CD8-positive, alpha-beta memory T cell (primary cell): ENCODE measurements around the gene GRM7. TPM values are rescaled to one million over a fixed set of nuclear protein-coding genes. Genes with fewer than 3 reads are reported as not detected.

ENCODE experiments used
- CTCF ChIA-PET: fragments of 350-600 bp; sonication (Branson Sonifier 250); formaldehyde crosslinking; loops from one replicate; lab custom pipeline; 2021; ENCODE audit warnings: antibody characterized with exemption; lab: Charles Lee
- POLR2A ChIA-PET: fragments of 350-600 bp; sonication (Branson Sonifier 250); formaldehyde crosslinking; loops from one replicate; lab custom pipeline; 2021; ENCODE audit warnings: antibody characterized with exemption; lab: Charles Lee
- DNase-seq, 5 donors: peaks; one replicate each; pipeline versions ENCODE4 v3.0.0 to v3.0.0-alpha.2; 2020 to 2022; ENCODE audit warnings: mixed read lengths in 1 of 5
- H3K27ac ChIP-seq: one replicate; pipeline ENCODE4 v1.7.0; 2013; ENCODE audit warnings: low read depth, mild to moderate bottlenecking, low read length, moderate library complexity
- H3K27me3 ChIP-seq: 2 replicates; pipeline ENCODE4 v1.7.0; 2013; ENCODE audit warnings: low read length, mild to moderate bottlenecking; ENCODE audit not compliant: insufficient read depth, poor library complexity, severe bottlenecking
- H3K36me3 ChIP-seq: 2 replicates; pipeline ENCODE4 v1.7.0; 2013; ENCODE audit warnings: mild to moderate bottlenecking, low read length, moderate library complexity; ENCODE audit not compliant: insufficient read depth
- H3K4me1 ChIP-seq: 2 replicates; pipeline ENCODE4 v1.7.0; 2013; ENCODE audit warnings: mild to moderate bottlenecking, low read length, moderate library complexity; ENCODE audit not compliant: insufficient read depth
- H3K4me3 ChIP-seq: 2 replicates; pipeline ENCODE4 v1.7.0; 2013; ENCODE audit warnings: mild to moderate bottlenecking, low read length
- H3K9me3 ChIP-seq: 2 replicates; pipeline ENCODE4 v1.7.0; 2013; ENCODE audit warnings: mild to moderate bottlenecking, low read length
- H3K27ac Mint-ChIP-seq, 8 donors: one replicate each; pipeline ENCODE4 v1.8.0; 2020 to 2021; ENCODE audit warnings: mixed read lengths in 8 of 8, mild to moderate bottlenecking in 6 of 8, inconsistent platforms in 3 of 8, moderate library complexity in 3 of 8
- H3K27me3 Mint-ChIP-seq, 2 donors: one replicate each; pipeline ENCODE4 v1.8.0; 2020 to 2021; ENCODE audit warnings: mixed read lengths in 2 of 2, mild to moderate bottlenecking in 1 of 2, moderate library complexity in 1 of 2
- H3K36me3 Mint-ChIP-seq, 3 donors: one replicate each; pipeline ENCODE4 v1.8.0; 2020 to 2021; ENCODE audit warnings: mixed read lengths in 3 of 3, inconsistent platforms in 1 of 3, mild to moderate bottlenecking in 1 of 3
- H3K4me1 Mint-ChIP-seq, 3 donors: one replicate each; pipeline ENCODE4 v1.8.0; 2020 to 2021; ENCODE audit warnings: mixed read lengths in 3 of 3, inconsistent platforms in 1 of 3, mild to moderate bottlenecking in 1 of 3
- H3K4me3 Mint-ChIP-seq, 7 donors: one replicate each; pipeline ENCODE4 v1.8.0; 2020 to 2021; ENCODE audit warnings: mixed read lengths in 7 of 7, mild to moderate bottlenecking in 6 of 7, moderate library complexity in 4 of 7, inconsistent platforms in 2 of 7
- H3K9me3 Mint-ChIP-seq, 5 donors: one replicate each; pipeline ENCODE4 v1.8.0; 2020 to 2022; ENCODE audit warnings: mixed read lengths in 5 of 5, mild to moderate bottlenecking in 3 of 5, moderate library complexity in 2 of 5, inconsistent platforms in 1 of 5
- polyA plus RNA-seq: library from polyadenylated mRNA; unstranded; fragments of 300-500 nt; fragmentation: Illumina TruSeq; gene quantifications from one replicate; pipeline ENCODE4 v1.2.3, GENCODE V29; 2021
- total RNA-seq, 2 experiments: library from RNA; stranded (reverse); gene quantifications; one replicate each; pipeline ENCODE4 v1.2.3, GENCODE V29; 2021

GRM7 gene
- total and polyA plus RNA-seq, 3 experiments from 2014 or later = not detected

GRCh38 chr3:6861625-6862000, 698 bp downstream of the GRM7 start:
- Mint-ChIP-seq H3K4me1 (no peaks in the 10 kb centered on the region), H3K27ac (no peak overlapping the region), H3K36me3 (no peaks in the 10 kb centered on the region), H3K9me3 (peaks cover 0 to 10% (median 5%) of the 10 kb centered on the region in 5 donors), H3K4me3 (no peak overlapping the region), H3K27me3 (peaks cover 6 to 10% of the 10 kb centered on the region in 2 donors)
- H3K27ac ChIP-seq = no peak overlapping the region
- H3K36me3 ChIP-seq = no peaks in the 10 kb centered on the region
- H3K4me1 ChIP-seq = no peaks in the 10 kb centered on the region
- ChIA-PET POLR2A (no interaction called here), CTCF (no interaction called here)
- DNase-seq = no peak
- no peaks in the 10 kb centered on the region for H3K9me3 ChIP-seq
- H3K27me3 ChIP-seq = no peaks in the 10 kb centered on the region
- no peak overlapping the region for H3K4me3 ChIP-seq

GRCh38 chr3:6862041-6862879, 1.3 kb downstream of the GRM7 start:
- Histone ChIP-seq H3K27me3 (no peaks in the 10 kb centered on the region), H3K4me3 (no peak overlapping the region), H3K4me1 (no peaks in the 10 kb centered on the region), H3K9me3 (no peaks in the 10 kb centered on the region), H3K27ac (no peak overlapping the region), H3K36me3 (no peaks in the 10 kb centered on the region)
- Mint-ChIP-seq H3K4me3 (no peak overlapping the region), H3K9me3 (peaks cover 0 to 10% (median 5%) of the 10 kb centered on the region in 5 donors), H3K36me3 (no peaks in the 10 kb centered on the region), H3K27me3 (peaks cover 6 to 10% of the 10 kb centered on the region in 2 donors), H3K27ac (peak overlapping the region in 1 of 8 donors; percentile 53), H3K4me1 (no peaks in the 10 kb centered on the region)
- POLR2A ChIA-PET = no interaction called here
- no peak for DNase-seq
- CTCF ChIA-PET = no interaction called here

- no peaks in the 10 kb centered on the region for H3K36me3 Mint-ChIP-seq
- no peaks in the 10 kb centered on the region for H3K4me1 Mint-ChIP-seq
- no peaks in the 10 kb centered on the region for H3K4me1 ChIP-seq
- peaks cover 6 to 10% of the 10 kb centered on the region in 2 donors for H3K27me3 Mint-ChIP-seq
- peaks cover 0 to 10% (median 5%) of the 10 kb centered on the region in 5 donors for H3K9me3 Mint-ChIP-seq
- no peak for DNase-seq
- no peaks in the 10 kb centered on the region for H3K9me3 ChIP-seq
- no peak overlapping the region for H3K4me3 Mint-ChIP-seq
- no peak overlapping the region for H3K4me3 ChIP-seq
- ChIA-PET CTCF (no interaction called here), POLR2A (no interaction called here)
- H3K36me3 ChIP-seq = no peaks in the 10 kb centered on the region
- no peak overlapping the region for H3K27ac ChIP-seq
- H3K27me3 ChIP-seq = no peaks in the 10 kb centered on the region
- H3K27ac Mint-ChIP-seq = no peak overlapping the region
These were observed 1.9 kb downstream of the GRM7 start for GRCh38 chr3:6862880-6863195.

GRCh38 chr3:6867269-6867668, 6.4 kb downstream of the GRM7 start:
- no peaks in the 10 kb centered on the region for H3K36me3 ChIP-seq
- H3K4me3 Mint-ChIP-seq = no peak overlapping the region
- no peaks in the 10 kb centered on the region for H3K36me3 Mint-ChIP-seq
- POLR2A ChIA-PET = no interaction called here
- no peaks in the 10 kb centered on the region for H3K4me1 Mint-ChIP-seq
- CTCF ChIA-PET = no interaction called here
- no peak for DNase-seq
- no peaks in the 10 kb centered on the region for H3K4me1 ChIP-seq
- peaks cover 4 to 7% of the 10 kb centered on the region in 2 donors for H3K27me3 Mint-ChIP-seq
- H3K9me3 Mint-ChIP-seq = peaks cover 4 to 6% (median 5%) of the 10 kb centered on the region in 5 donors
- H3K27ac Mint-ChIP-seq = no peak overlapping the region
- H3K27me3 ChIP-seq = no peaks in the 10 kb centered on the region
- no peak overlapping the region for H3K4me3 ChIP-seq
- H3K27ac ChIP-seq = no peak overlapping the region
- no peaks in the 10 kb centered on the region for H3K9me3 ChIP-seq

GRCh38 chr3:6878731-6879130, 17.8 kb downstream of the GRM7 start:
- Histone ChIP-seq H3K27ac (no peak overlapping the region), H3K4me1 (no peaks in the 10 kb centered on the region), H3K36me3 (no peaks in the 10 kb centered on the region), H3K4me3 (no peak overlapping the region), H3K9me3 (no peaks in the 10 kb centered on the region), H3K27me3 (no peaks in the 10 kb centered on the region)
- Mint-ChIP-seq H3K9me3 (peaks cover 3 to 7% (median 4%) of the 10 kb centered on the region in 5 donors), H3K27ac (no peak overlapping the region), H3K4me3 (no peak overlapping the region), H3K27me3 (no peaks in the 10 kb centered on the region), H3K4me1 (no peaks in the 10 kb centered on the region), H3K36me3 (no peaks in the 10 kb centered on the region)
- ChIA-PET POLR2A (no interaction called here), CTCF (no interaction called here)
- DNase-seq = no peak

- POLR2A ChIA-PET = no interaction called here
These were observed 51.3 kb downstream of the GRM7 start for GRCh38 chr3:6912240-6912639.

GRCh38 chr3:6915898-6916297, 55.0 kb downstream of the GRM7 start:
- ChIA-PET POLR2A (no interaction called here), CTCF (no interaction called here)
- no peaks in the 10 kb centered on the region for H3K4me1 Mint-ChIP-seq
- H3K27me3 ChIP-seq = no peaks in the 10 kb centered on the region
- no peak overlapping the region for H3K4me3 ChIP-seq
- no peak overlapping the region for H3K27ac Mint-ChIP-seq
- no peak overlapping the region for H3K27ac ChIP-seq
- H3K9me3 ChIP-seq = no peaks in the 10 kb centered on the region
- H3K4me1 ChIP-seq = no peaks in the 10 kb centered on the region
- H3K36me3 Mint-ChIP-seq = no peaks in the 10 kb centered on the region
- H3K4me3 Mint-ChIP-seq = no peak overlapping the region
- H3K27me3 Mint-ChIP-seq = peaks cover 0 to 3% of the 10 kb centered on the region in 2 donors
- DNase-seq = no peak
- H3K9me3 Mint-ChIP-seq = peaks cover 1 to 21% (median 9%) of the 10 kb centered on the region in 5 donors
- H3K36me3 ChIP-seq = no peaks in the 10 kb centered on the region

More at GRCh38 chr3:6912240-6912639, 51.3 kb downstream of the GRM7 start:
- Histone ChIP-seq H3K27ac (no peak overlapping the region), H3K36me3 (no peaks in the 10 kb centered on the region), H3K4me1 (no peaks in the 10 kb centered on the region), H3K4me3 (no peak overlapping the region), H3K27me3 (no peaks in the 10 kb centered on the region), H3K9me3 (no peaks in the 10 kb centered on the region)
- Mint-ChIP-seq H3K4me1 (no peaks in the 10 kb centered on the region), H3K27ac (no peak overlapping the region), H3K27me3 (peaks cover 0 to 3% of the 10 kb centered on the region in 2 donors), H3K4me3 (no peak overlapping the region), H3K9me3 (peaks cover 1 to 34% (median 3%) of the 10 kb centered on the region in 5 donors), H3K36me3 (no peaks in the 10 kb centered on the region)
- DNase-seq = no peak
- CTCF ChIA-PET = no interaction called here

GRCh38 chr3:6921066-6921465, 60.2 kb downstream of the GRM7 start:
- no peaks in the 10 kb centered on the region for H3K9me3 ChIP-seq
- Mint-ChIP-seq H3K4me1 (no peaks in the 10 kb centered on the region), H3K9me3 (peaks cover 0 to 31% (median 9%) of the 10 kb centered on the region in 5 donors), H3K27me3 (no peaks in the 10 kb centered on the region), H3K27ac (no peak overlapping the region), H3K4me3 (no peak overlapping the region), H3K36me3 (no peaks in the 10 kb centered on the region)
- no peak overlapping the region for H3K4me3 ChIP-seq
- H3K36me3 ChIP-seq = no peaks in the 10 kb centered on the region
- POLR2A ChIA-PET = no interaction called here
- CTCF ChIA-PET = no interaction called here
- DNase-seq = no peak
- H3K27me3 ChIP-seq = no peaks in the 10 kb centered on the region
- H3K4me1 ChIP-seq = no peaks in the 10 kb centered on the region
- no peak overlapping the region for H3K27ac ChIP-seq
